Rectal smooth muscle tissue (tissue), 1 donor: ENCODE measurements around the gene TLCD2.
"Not testable (repeated sequence)": the region's sequence is repeated elsewhere in the genome, so short reads cannot be mapped to it uniquely, and the experiment has no call there.

Source experiments
- H3K27ac ChIP-seq: one replicate; pipeline ENCODE4 v1.7.0; 2013; ENCODE audit warnings: low read depth, low read length, inconsistent platforms
- H3K27me3 ChIP-seq: one replicate; pipeline ENCODE4 v1.7.0; 2013; ENCODE audit warnings: low read length; ENCODE audit not compliant: control insufficient read depth, insufficient read depth
- H3K36me3 ChIP-seq: one replicate; pipeline ENCODE4 v1.7.0; 2013; ENCODE audit warnings: low read length; ENCODE audit not compliant: control insufficient read depth, insufficient read depth
- H3K4me1 ChIP-seq: one replicate; pipeline ENCODE4 v1.7.0; 2013; ENCODE audit warnings: low read length; ENCODE audit not compliant: control insufficient read depth, insufficient read depth
- H3K4me3 ChIP-seq: one replicate; pipeline ENCODE4 v1.7.0; 2013; ENCODE audit warnings: low read length
- H3K9ac ChIP-seq: one replicate; pipeline ENCODE4 v1.7.0; 2013; ENCODE audit warnings: low read length

TLCD2 gene

GRCh38 chr17:1731194-1731506, 21.0 kb upstream of the TLCD2 start:
- H3K36me3 ChIP-seq, result peaks cover 10% of the 10 kb centered on the region
- H3K4me3 ChIP-seq, result no peak overlapping the region
- H3K9ac ChIP-seq, result no peak overlapping the region
- H3K27ac ChIP-seq, result no peak overlapping the region
- peaks cover 2% of the 10 kb centered on the region for H3K4me1 ChIP-seq
- H3K27me3 ChIP-seq, result no peaks in the 10 kb centered on the region

GRCh38 chr17:1730326-1731193, 20.4 kb upstream of the TLCD2 start:
- no peaks in the 10 kb centered on the region for H3K27me3 ChIP-seq
- H3K4me1 ChIP-seq, result peaks cover 2% of the 10 kb centered on the region
- H3K36me3 ChIP-seq, result peaks cover 10% of the 10 kb centered on the region
- no peak overlapping the region for H3K9ac ChIP-seq
- H3K4me3 ChIP-seq, result peak overlapping the region; percentile 9
- peak overlapping the region; percentile 67 for H3K27ac ChIP-seq

GRCh38 chr17:1729966-1730325, 19.8 kb upstream of the TLCD2 start:
- Histone ChIP-seq H3K27ac (peak overlapping the region; percentile 60), H3K9ac (no peak overlapping the region), H3K27me3 (no peaks in the 10 kb centered on the region), H3K4me1 (peaks cover 2% of the 10 kb centered on the region), H3K4me3 (no peak overlapping the region), H3K36me3 (peaks cover 7% of the 10 kb centered on the region)

GRCh38 chr17:1727876-1728630, 17.9 kb upstream of the TLCD2 start:
- H3K4me3 ChIP-seq, result no peak overlapping the region
- H3K27me3 ChIP-seq, result no peaks in the 10 kb centered on the region
- no peak overlapping the region for H3K9ac ChIP-seq
- H3K36me3 ChIP-seq, result peaks cover 4% of the 10 kb centered on the region
- peaks cover 4% of the 10 kb centered on the region for H3K4me1 ChIP-seq
- no peak overlapping the region for H3K27ac ChIP-seq

GRCh38 chr17:1727258-1727789, 17.1 kb upstream of the TLCD2 start:
- no peak overlapping the region for H3K9ac ChIP-seq
- no peaks in the 10 kb centered on the region for H3K27me3 ChIP-seq
- peaks cover 4% of the 10 kb centered on the region for H3K4me1 ChIP-seq
- peaks cover 4% of the 10 kb centered on the region for H3K36me3 ChIP-seq
- no peak overlapping the region for H3K27ac ChIP-seq
- no peak overlapping the region for H3K4me3 ChIP-seq

GRCh38 chr17:1726626-1727257, 16.6 kb upstream of the TLCD2 start:
- Histone ChIP-seq H3K4me1 (peaks cover 4% of the 10 kb centered on the region), H3K4me3 (no peak overlapping the region), H3K27me3 (no peaks in the 10 kb centered on the region), H3K9ac (no peak overlapping the region), H3K36me3 (peaks cover 4% of the 10 kb centered on the region), H3K27ac (no peak overlapping the region)

GRCh38 chr17:1725642-1726511, 15.7 kb upstream of the TLCD2 start:
- Histone ChIP-seq H3K36me3 (peaks cover under 1% of the 10 kb centered on the region), H3K4me1 (peaks cover 3% of the 10 kb centered on the region), H3K27me3 (no peaks in the 10 kb centered on the region), H3K4me3 (peak overlapping the region; percentile 76), H3K27ac (no peak overlapping the region), H3K9ac (no peak overlapping the region)

GRCh38 chr17:1724869-1725641, 14.9 kb upstream of the TLCD2 start:
- Histone ChIP-seq H3K9ac (no peak overlapping the region), H3K4me3 (peak overlapping the region; percentile 76), H3K27me3 (no peaks in the 10 kb centered on the region), H3K27ac (peak overlapping the region; percentile 26), H3K36me3 (no peaks in the 10 kb centered on the region), H3K4me1 (peaks cover 5% of the 10 kb centered on the region)

- Histone ChIP-seq H3K36me3 (no peaks in the 10 kb centered on the region), H3K4me1 (peaks cover 5% of the 10 kb centered on the region), H3K4me3 (peak within 1 kb of the TSS; percentile 76), H3K27me3 (no peaks in the 10 kb centered on the region), H3K9ac (no peak within 1 kb of the TSS), H3K27ac (peak within 1 kb of the TSS; percentile 82)
Measured at GRCh38 chr17:1724351-1724868, 14.2 kb upstream of the TLCD2 start, which contains the start of gene WDR81. Gene WDR81, plus strand, starts transcription at chr17:1724704. Its CDS starts 256 bp downstream, at chr17:1724960.

- not testable (repeated sequence) for H3K4me3 ChIP-seq, H3K36me3 ChIP-seq, H3K27me3 ChIP-seq, H3K9ac ChIP-seq, H3K27ac ChIP-seq
- peaks cover 14% of the 10 kb centered on the region for H3K4me1 ChIP-seq
Measured at GRCh38 chr17:1722022-1722421, 11.8 kb upstream of the TLCD2 start.

- peaks cover 14% of the 10 kb centered on the region for H3K4me1 ChIP-seq
- no peaks in the 10 kb centered on the region for H3K27me3 ChIP-seq
- H3K9ac ChIP-seq, result no peak overlapping the region
- H3K4me3 ChIP-seq, result no peak overlapping the region
- H3K36me3 ChIP-seq, result no peaks in the 10 kb centered on the region
- H3K27ac ChIP-seq, result no peak overlapping the region
Measured at GRCh38 chr17:1720856-1721386, 10.7 kb upstream of the TLCD2 start.
